Stomach (tissue), 9 donors: ENCODE measurements around the gene ORC3. TPM values are rescaled to one million over a fixed set of nuclear protein-coding genes. Genes with fewer than 3 reads are reported as not detected.
"Not testable (repeated sequence)": the region's sequence is repeated elsewhere in the genome, so short reads cannot be mapped to it uniquely, and the experiment has no call there.

Source experiments
- DNase-seq, 2 donors: peaks; one replicate each; pipeline versions ENCODE4 v3.0.0 to v3.0.0-alpha.2; 2013 to 2019
- H3K27ac ChIP-seq, 5 donors: fragments of 200-600 bp in 4 of 5; sonication (generic) in 4 of 5; one replicate each; pipeline ENCODE4 v1.5.1; 2013 to 2019; ENCODE audit warnings: mild to moderate bottlenecking in 1 of 5, moderate library complexity in 1 of 5
- H3K27me3 ChIP-seq, 3 donors: fragments of 200-600 bp; sonication (generic); one replicate each; pipeline ENCODE4 v1.5.1; 2017 to 2019; ENCODE audit warnings: mixed run types in 1 of 3
- H3K36me3 ChIP-seq, 4 donors: fragments of 200-600 bp; sonication (generic); 1 replicate in 3 of 4; 2 replicates in 1 of 4; pipeline ENCODE4 v1.5.1; 2016 to 2019
- H3K4me1 ChIP-seq, 4 donors: fragments of 200-600 bp; sonication (generic); one replicate each; pipeline ENCODE4 v1.5.1; 2016 to 2019
- H3K4me3 ChIP-seq, 4 donors: fragments of 200-600 bp; sonication (generic) in 3 of 4; one replicate each; pipeline ENCODE4 v1.5.1; 2016 to 2019; ENCODE audit warnings: mild to moderate bottlenecking in 1 of 4
- H3K9me3 ChIP-seq, 4 donors: fragments of 200-600 bp; sonication (generic); one replicate each; pipeline ENCODE4 v1.5.1; 2016 to 2019
- EP300 ChIP-seq: sonication (generic); formaldehyde crosslinking; IDR thresholded peaks from one replicate; pipeline ENCODE4 v1.6.1; 2017; ENCODE audit warnings: antibody characterized with exemption
- POLR2A ChIP-seq, 4 donors: fragments of 450-650 bp; IDR thresholded peaks; one replicate each; pipeline ENCODE4 v1.6.1; 2016; ENCODE audit warnings: antibody characterized with exemption in 4 of 4, control low read depth in 2 of 4, mild to moderate bottlenecking in 1 of 4, moderate library complexity in 1 of 4
- POLR2AphosphoS5 ChIP-seq, 3 donors: sonication (generic); formaldehyde crosslinking; IDR thresholded peaks; one replicate each; pipeline ENCODE4 v1.6.1; 2016; ENCODE audit warnings: antibody characterized with exemption in 3 of 3
- WGBS, 5 donors: extraction: QIAGEN DNeasy Blood & Tissue Kit in 3 of 5; methylation state at CpG; one replicate each; pipeline versions ENCODE4 v1.1.5 to v1.1.7; 2013 to 2018; 5-methylcytosine and 5-hydroxymethylcytosine counted together
- intact Hi-C: fragments of 100-400 bp; cut with DNase I; formaldehyde crosslinking; loops from one replicate; pipeline ENCODE4 v1.15.1; 2023; ENCODE audit warnings: low total_unique reads
- polyA plus RNA-seq, 3 donors: library from polyadenylated mRNA; stranded (reverse); fragments of 200-250 nt; gene quantifications; one replicate each; pipeline ENCODE4 v1.2.3, GENCODE V29; 2013
- total RNA-seq, 5 donors: library from RNA; depleted of rRNA; stranded (reverse); fragments of >200 nt; gene quantifications; one replicate each; pipeline versions ENCODE4 v1.1.0 to v1.2.3, GENCODE V29; 2014 to 2016
- TF ChIP-seq, protein P1 (sequence below), 7 experiments: fragments of 450-650 bp in 4 of 7; fragments of 200-600 bp in 3 of 7; sonication (generic) in 3 of 7; IDR thresholded peaks; one replicate each; pipeline ENCODE4 v1.5.1; 2016 to 2019; ENCODE audit warnings: antibody characterized with exemption in 7 of 7, control low read depth in 2 of 7, mild to moderate bottlenecking in 1 of 7
- donor health status: healthy with polysubstance abuse.
- donor health status: Bipolar disorder and iron deficiency.
- donor health status: healthy.

Gene ORC3
- total and polyA plus RNA-seq, 8 donors = 5.8 to 33.8 (median 11.0) TPM

DNA sequence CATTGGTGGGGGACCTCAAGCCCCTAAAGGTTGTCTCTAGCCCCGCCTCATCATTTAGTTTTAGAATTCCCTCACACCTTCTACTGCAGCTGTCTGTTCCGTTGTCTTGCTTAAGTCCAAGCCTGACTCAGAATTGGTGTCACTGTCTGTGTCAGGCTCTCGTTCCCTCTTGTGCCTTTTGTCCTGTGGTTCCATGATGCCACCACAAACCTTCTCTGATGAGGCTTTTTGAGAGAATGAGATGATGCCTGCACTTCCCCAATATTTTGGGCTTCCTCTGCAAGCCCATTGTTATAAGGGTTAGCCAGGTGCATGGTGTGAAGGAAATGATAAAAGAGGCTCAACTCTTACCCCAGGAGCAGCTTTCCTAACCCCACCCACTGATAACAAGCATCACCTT is 120.2 kb downstream of the ORC3 start:
- Histone ChIP-seq H3K4me3 (no peak overlapping the region), H3K27ac (no peak overlapping the region), H3K27me3 (no peaks in the 10 kb centered on the region), H3K4me1 (no peaks in the 10 kb centered on the region), H3K36me3 (no peaks in the 10 kb centered on the region), H3K9me3 (no peaks in the 10 kb centered on the region)
- 64 to 80% (median 75%) methylated on average over 3 of the region's 3 CpGs for WGBS, 5 donors
- TF ChIP-seq EP300 (no peak), POLR2AphosphoS5 (IDR thresholded peaks at IDR 0.05) (no peak), POLR2A (IDR thresholded peaks at IDR 0.05) (no peak)
- TF ChIP-seq, protein P1, sequence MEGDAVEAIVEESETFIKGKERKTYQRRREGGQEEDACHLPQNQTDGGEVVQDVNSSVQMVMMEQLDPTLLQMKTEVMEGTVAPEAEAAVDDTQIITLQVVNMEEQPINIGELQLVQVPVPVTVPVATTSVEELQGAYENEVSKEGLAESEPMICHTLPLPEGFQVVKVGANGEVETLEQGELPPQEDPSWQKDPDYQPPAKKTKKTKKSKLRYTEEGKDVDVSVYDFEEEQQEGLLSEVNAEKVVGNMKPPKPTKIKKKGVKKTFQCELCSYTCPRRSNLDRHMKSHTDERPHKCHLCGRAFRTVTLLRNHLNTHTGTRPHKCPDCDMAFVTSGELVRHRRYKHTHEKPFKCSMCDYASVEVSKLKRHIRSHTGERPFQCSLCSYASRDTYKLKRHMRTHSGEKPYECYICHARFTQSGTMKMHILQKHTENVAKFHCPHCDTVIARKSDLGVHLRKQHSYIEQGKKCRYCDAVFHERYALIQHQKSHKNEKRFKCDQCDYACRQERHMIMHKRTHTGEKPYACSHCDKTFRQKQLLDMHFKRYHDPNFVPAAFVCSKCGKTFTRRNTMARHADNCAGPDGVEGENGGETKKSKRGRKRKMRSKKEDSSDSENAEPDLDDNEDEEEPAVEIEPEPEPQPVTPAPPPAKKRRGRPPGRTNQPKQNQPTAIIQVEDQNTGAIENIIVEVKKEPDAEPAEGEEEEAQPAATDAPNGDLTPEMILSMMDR (IDR thresholded peaks at IDR 0.05) = no peak
- no peak for DNase-seq
- intact Hi-C loops = no loop called here

GRCh38 chr6:87712713-87713112 is 122.8 kb downstream of the ORC3 start:
- H3K27ac ChIP-seq, H3K4me1 ChIP-seq, H3K36me3 ChIP-seq, H3K27me3 ChIP-seq, H3K4me3 ChIP-seq, H3K9me3 ChIP-seq, intact Hi-C loops, DNase-seq: not testable (repeated sequence)
- 89 to 94% (median 92%) methylated on average over 2 to 3 of the region's 3 CpGs for whole genome bisulfite sequencing, 5 donors

GRCh38 chr6:87714093-87714842 is 124.3 kb downstream of the ORC3 start:
- TF ChIP-seq POLR2A (IDR thresholded peaks at IDR 0.05) (no peak), EP300 (no peak), POLR2AphosphoS5 (IDR thresholded peaks at IDR 0.05) (no peak)
- TF ChIP-seq, protein P1 (IDR thresholded peaks at IDR 0.05) = no peak
- Histone ChIP-seq H3K9me3 (no peaks in the 10 kb centered on the region), H3K27me3 (no peaks in the 10 kb centered on the region), H3K27ac (no peak overlapping the region), H3K36me3 (no peaks in the 10 kb centered on the region), H3K4me3 (no peak overlapping the region), H3K4me1 (peaks cover 0 to 19% (median 0%) of the 10 kb centered on the region in 4 donors)
- WGBS, 5 donors = 60 to 70% (median 65%) methylated on average over 2 of the region's 2 CpGs
- no peak for DNase-seq
- intact Hi-C loops = no loop called here

Other genes with a start within 250 kb of the ORC3 start
- gene C6orf163, start 245.3 kb upstream of the ORC3 start, total RNA-seq = 10 to 100 TPM in 1 of 5 donors, 1 to 10 TPM in 3, under 1 TPM in 1; 0.87 to 10.3 (median 3.9) TPM
- 1 to 10 TPM in 2 of 3 donors, under 1 TPM in 1; 0.58 to 1.6 (median 1.1) TPM for gene C6orf163, start 245.3 kb upstream of the ORC3 start, polyA plus RNA-seq
- under 1 TPM in 1 of 5 donors, not detected in 4; 0.18 TPM for gene CFAP206, start 182.2 kb upstream of the ORC3 start, total RNA-seq
- gene CFAP206, start 182.2 kb upstream of the ORC3 start, polyA plus RNA-seq = under 1 TPM in 1 of 3 donors, not detected in 2; 0.08 TPM
- gene SLC35A1, start 117.2 kb upstream of the ORC3 start, total RNA-seq = 100 to 1,000 TPM in 1 of 5 donors, 10 to 100 TPM in 2, 1 to 10 TPM in 2; 2.2 to 117 (median 17.0) TPM
- gene SLC35A1, start 117.2 kb upstream of the ORC3 start, polyA plus RNA-seq = 10 to 100 TPM in 2 of 3 donors, 1 to 10 TPM in 1; 7.8 to 17.5 (median 11.8) TPM
- gene RARS2, start 148 bp upstream of the ORC3 start, total RNA-seq = 100 to 1,000 TPM in 2 of 5 donors, 10 to 100 TPM in 3; 20.0 to 126 (median 61.7) TPM
- 10 to 100 TPM; 17.7 to 33.5 (median 24.5) TPM for gene RARS2, start 148 bp upstream of the ORC3 start, polyA plus RNA-seq
- gene AKIRIN2, start 112.1 kb downstream of the ORC3 start, total RNA-seq = 10 to 100 TPM in 2 of 5 donors, 1 to 10 TPM in 2, under 1 TPM in 1; 0.58 to 49.0 (median 5.8) TPM
- 10 to 100 TPM; 13.0 to 20.3 (median 18.0) TPM for gene AKIRIN2, start 112.1 kb downstream of the ORC3 start, polyA plus RNA-seq